H9 (cell line): ENCODE data around the gene EFNB3. TPM values are rescaled to one million over a fixed set of nuclear protein-coding genes. Genes with fewer than 3 reads are reported as not detected.

Experiments
- DNase-seq: peaks from one replicate; pipeline ENCODE4 v3.0.0-alpha.2; 2017
- H2AFZ ChIP-seq: one replicate; pipeline ENCODE4 v1.6.1; 2013; ENCODE audit warnings: mild to moderate bottlenecking, low read length, control low read depth, moderate library complexity
- H2AK5ac ChIP-seq: 2 replicates; pipeline ENCODE4 v1.6.1; 2013; ENCODE audit warnings: low read length, control low read depth, mixed read lengths; ENCODE audit not compliant: insufficient read length
- H2BK120ac ChIP-seq: one replicate; pipeline ENCODE4 v1.6.1; 2013; ENCODE audit warnings: low read depth, mild to moderate bottlenecking, low read length, control low read depth, inconsistent platforms; ENCODE audit not compliant: poor library complexity, severe bottlenecking
- H2BK12ac ChIP-seq: 2 replicates; pipeline ENCODE4 v1.6.1; 2013; ENCODE audit warnings: low read length, control low read depth, mixed read lengths, low read depth; ENCODE audit not compliant: insufficient read length
- H2BK15ac ChIP-seq: 2 replicates; pipeline ENCODE4 v1.6.1; 2013; ENCODE audit warnings: low read depth, low read length, control low read depth
- H2BK20ac ChIP-seq: one replicate; pipeline ENCODE4 v1.6.1; 2013; ENCODE audit warnings: low read depth, mild to moderate bottlenecking, low read length, control low read depth, inconsistent platforms; ENCODE audit not compliant: poor library complexity, severe bottlenecking
- H2BK5ac ChIP-seq: 2 replicates; pipeline ENCODE4 v1.6.1; 2013; ENCODE audit warnings: low read length, control low read depth, mixed read lengths; ENCODE audit not compliant: insufficient read length
- H3K14ac ChIP-seq: 2 replicates; pipeline ENCODE4 v1.6.1; 2013; ENCODE audit warnings: low read length, control low read depth; ENCODE audit not compliant: insufficient read depth
- H3K18ac ChIP-seq: 2 replicates; pipeline ENCODE4 v1.6.1; 2013; ENCODE audit warnings: low read depth, mild to moderate bottlenecking, mixed read lengths, low read length, control low read depth; ENCODE audit not compliant: insufficient read length
- H3K23ac ChIP-seq: 2 replicates; pipeline ENCODE4 v1.6.1; 2013; ENCODE audit warnings: low read length, control low read depth, mixed read lengths, low read depth; ENCODE audit not compliant: insufficient read length
- H3K23me2 ChIP-seq: 2 replicates; pipeline ENCODE4 v1.6.1; 2013; ENCODE audit warnings: low read depth, mild to moderate bottlenecking, mixed read lengths, low read length, control low read depth; ENCODE audit not compliant: insufficient read length, poor library complexity, severe bottlenecking
- H3K27ac ChIP-seq: 2 replicates; pipeline ENCODE4 v1.5.1; 2013; ENCODE audit warnings: low read length, control low read depth, mixed read lengths, low read depth; ENCODE audit not compliant: insufficient read length
- H3K27me3 ChIP-seq: 2 replicates; pipeline ENCODE4 v1.6.1; 2013; ENCODE audit warnings: low read length, control low read depth, inconsistent platforms; ENCODE audit not compliant: insufficient read depth
- H3K4ac ChIP-seq: 2 replicates; pipeline ENCODE4 v1.6.1; 2013; ENCODE audit warnings: low read depth, mild to moderate bottlenecking, control low read depth, inconsistent platforms, low read length, moderate library complexity
- H3K4me1 ChIP-seq: 2 replicates; pipeline ENCODE4 v1.6.1; 2013; ENCODE audit warnings: low read length, control low read depth, inconsistent platforms; ENCODE audit not compliant: insufficient read depth
- H3K4me2 ChIP-seq: 2 replicates; pipeline ENCODE4 v1.6.1; 2013; ENCODE audit warnings: low read length, control low read depth, mixed read lengths; ENCODE audit not compliant: insufficient read length, insufficient read depth
- H3K56ac ChIP-seq: 2 replicates; pipeline ENCODE4 v1.6.1; 2013; ENCODE audit warnings: low read depth, mild to moderate bottlenecking, mixed read lengths, low read length, control low read depth; ENCODE audit not compliant: insufficient read length
- H3K79me1 ChIP-seq: 2 replicates; pipeline ENCODE4 v1.6.1; 2013; ENCODE audit warnings: low read depth, mild to moderate bottlenecking, moderate library complexity, low read length, control low read depth, inconsistent platforms; ENCODE audit not compliant: insufficient read depth, poor library complexity, severe bottlenecking
- H3K79me2 ChIP-seq: 2 replicates; pipeline ENCODE4 v1.6.1; 2013; ENCODE audit warnings: low read length, control low read depth, inconsistent platforms; ENCODE audit not compliant: insufficient read depth
- H3K9ac ChIP-seq: 2 replicates; pipeline ENCODE4 v1.6.1; 2013; ENCODE audit warnings: low read length, control low read depth, mixed read lengths; ENCODE audit not compliant: insufficient read length; ENCODE audit errors: extremely low read depth
- H3K9me3 ChIP-seq: one replicate; pipeline ENCODE4 v1.6.1; 2013; ENCODE audit warnings: low read depth, low read length, inconsistent platforms; ENCODE audit not compliant: control insufficient read depth
- H3T11ph ChIP-seq: one replicate; pipeline ENCODE4 v1.6.1; 2013; ENCODE audit warnings: mild to moderate bottlenecking, low read length, control low read depth, inconsistent platforms
- H4K20me1 ChIP-seq: one replicate; pipeline ENCODE4 v1.6.1; 2013; ENCODE audit not compliant: control insufficient read depth, insufficient read length, insufficient read depth
- H4K5ac ChIP-seq: 2 replicates; pipeline ENCODE4 v1.6.1; 2013; ENCODE audit warnings: low read depth, mild to moderate bottlenecking, mixed read lengths, low read length, control low read depth; ENCODE audit not compliant: insufficient read length
- H4K8ac ChIP-seq: replicated peaks from 2 replicates; pipeline ENCODE4 v1.6.1; 2013; ENCODE audit warnings: low read length, control low read depth, mixed read lengths, low read depth; ENCODE audit not compliant: insufficient read length
- H4K91ac ChIP-seq: 2 replicates; pipeline ENCODE4 v1.6.1; 2013; ENCODE audit warnings: low read depth, mild to moderate bottlenecking, moderate library complexity, mixed read lengths, low read length, control low read depth; ENCODE audit not compliant: insufficient read length
- H3K27ac Mint-ChIP-seq, 3 experiments: 2 replicates in 2 of 3; 3 replicates in 1 of 3; pipeline ENCODE4 v1.8.0; 2020 to 2021; ENCODE audit warnings: mixed read lengths in 3 of 3, mild to moderate bottlenecking in 1 of 3, moderate library complexity in 1 of 3
- H3K27me3 Mint-ChIP-seq: 2 replicates; pipeline ENCODE4 v1.8.0; 2021; ENCODE audit warnings: low read depth, mild to moderate bottlenecking, moderate library complexity, mixed read lengths
- H3K36me3 Mint-ChIP-seq, 3 experiments: 2 replicates in 2 of 3; 3 replicates in 1 of 3; pipeline ENCODE4 v1.8.0; 2020 to 2021; ENCODE audit warnings: low read depth in 3 of 3, mixed read lengths in 3 of 3; ENCODE audit not compliant: insufficient read depth in 1 of 3
- H3K4me1 Mint-ChIP-seq, 2 experiments: 2 replicates each; pipeline ENCODE4 v1.8.0; 2020; ENCODE audit warnings: mixed read lengths in 2 of 2
- H3K4me3 Mint-ChIP-seq, 2 experiments: 2 replicates in 1 of 2; 3 replicates in 1 of 2; pipeline ENCODE4 v1.8.0; 2020 to 2021; ENCODE audit warnings: mild to moderate bottlenecking in 2 of 2, mixed read lengths in 2 of 2, moderate library complexity in 1 of 2
- H3K9me3 Mint-ChIP-seq, 2 experiments: 2 replicates in 1 of 2; 3 replicates in 1 of 2; pipeline ENCODE4 v1.8.0; 2020; ENCODE audit warnings: mild to moderate bottlenecking in 2 of 2, mixed read lengths in 2 of 2, moderate library complexity in 1 of 2
- CTCF ChIP-seq: fragments of 200-600 bp; sonication (generic); conservative IDR thresholded peaks from 3 replicates; pipeline ENCODE4 v1.8.0; 2021; ENCODE audit warnings: antibody characterized with exemption, mild to moderate bottlenecking
- WGBS: extraction: QIAGEN DNeasy Blood & Tissue Kit; methylation state at CpG from one replicate; pipeline ENCODE4 v1.1.7; 2013; ENCODE audit warnings: missing lambda C conversion rate, low lambda C conversion rate, mixed read lengths; ENCODE audit not compliant: insufficient read length; ENCODE audit errors: extremely low coverage; 5-methylcytosine and 5-hydroxymethylcytosine counted together
- total RNA-seq: library from RNA; stranded (reverse); gene quantifications from 2 replicates; pipeline ENCODE4 v1.2.1, GENCODE V29; 2021

Gene EFNB3
- total RNA-seq, 1 experiment from 2014 or later = 11.3 TPM

- Mint-ChIP-seq H3K27ac (peak overlapping the region; percentile 100), H3K36me3 (peaks cover 12 to 33% (median 25%) of the 10 kb centered on the region in 3 experiments), H3K4me1 (peaks cover 23 to 31% of the 10 kb centered on the region in 2 experiments), H3K4me3 (peak overlapping the region; percentile 94 to 97), H3K27me3 (no peaks in the 10 kb centered on the region), H3K9me3 (no peaks in the 10 kb centered on the region; a peak in 1 of 5 replicates)
- Histone ChIP-seq H2BK12ac (no peak overlapping the region), H3K9ac (peak overlapping the region; percentile 98), H3K4me2 (peak overlapping the region; percentile 66), H2BK20ac (no peak overlapping the region), H2AK5ac (no peak overlapping the region), H4K5ac (no peak overlapping the region), H3K14ac (no peak overlapping the region), H3K9me3 (no peaks in the 10 kb centered on the region), H2AFZ (no peak overlapping the region), H3T11ph (no peak overlapping the region), H3K27ac (peak overlapping the region; percentile 90), H4K91ac (no peak overlapping the region), H3K23me2 (peaks cover 18% of the 10 kb centered on the region), H3K27me3 (no peaks in the 10 kb centered on the region), H3K18ac (no peak overlapping the region), H2BK15ac (no peak overlapping the region), H3K4me1 (no peaks in the 10 kb centered on the region; the same call in 1 of the 2 replicates), H3K79me2 (peaks cover 29% of the 10 kb centered on the region), H3K4ac (peak overlapping the region; percentile 66; the same call in 1 of the 2 replicates), H4K8ac (no peak overlapping the region), H3K79me1 (no peaks in the 10 kb centered on the region), H2BK5ac (no peak overlapping the region), H4K20me1 (no peaks in the 10 kb centered on the region), H3K23ac (no peak overlapping the region), H3K56ac (peak overlapping the region; percentile 93), H2BK120ac (no peak overlapping the region)
- no peak for TF ChIP-seq CTCF
- WGBS = no CpG with 5 or more reads among the region's 15 CpGs
- no peak for DNase-seq
These were observed 20.0 kb upstream of the EFNB3 start for GRCh38 chr17:7684851-7685532.
